Endothelial cell of umbilical vein (primary cell): Measurements from ENCODE around the gene CACNA1C. TPM values are rescaled to one million over a fixed set of nuclear protein-coding genes. Genes with fewer than 3 reads are reported as not detected.

Source experiments
- BruUV-seq: library from RNA; stranded (reverse); fragments of 400-500 nt; replicated peaks from 2 replicates; lab custom pipeline; 2021; lab: Mats Ljungman, UMichigan
- CTCF ChIA-PET: fragments of 300-600, 350-600 bp; sonication (Branson Sonifier 250); formaldehyde crosslinking; loops from one replicate; lab custom pipeline; 2021; ENCODE audit warnings: antibody characterized with exemption, inconsistent platforms; lab: Charles Lee
- POLR2A ChIA-PET: fragments of 300-600, 350-600 bp; sonication (Branson Sonifier 250); formaldehyde crosslinking; loops from one replicate; lab custom pipeline; 2021; ENCODE audit warnings: antibody characterized with exemption, inconsistent platforms; lab: Charles Lee
- DNase-seq: peaks from one replicate; pipeline ENCODE4 v3.0.0-alpha.2; 2011; ENCODE audit warnings: low read depth, low spot score
- FAIRE-seq: peaks from 2 replicates; lab custom pipeline; 2011; peaks lifted over from hg19 to GRCh38; lab: Jason Lieb, UNC
- H2AFZ ChIP-seq: 2 replicates; pipeline ENCODE4 v1.6.0; 2012; ENCODE audit warnings: low read depth, low read length, control low read depth, inconsistent platforms
- H3K27ac ChIP-seq: 2 replicates; pipeline ENCODE4 v1.5.1; 2011; ENCODE audit warnings: low read depth, mild to moderate bottlenecking, control low read depth, low read length, moderate library complexity; ENCODE audit not compliant: insufficient read depth
- H3K27me3 ChIP-seq, 2 experiments: 2 replicates each; pipeline versions ENCODE4 v1.6.0 to v1.6.1; 2011; ENCODE audit warnings: low read length in 2 of 2, mixed read lengths in 1 of 2; ENCODE audit not compliant: control insufficient read depth in 2 of 2, insufficient read depth in 2 of 2
- H3K36me3 ChIP-seq, 2 experiments: 2 replicates in 1 of 2; 3 replicates in 1 of 2; pipeline ENCODE4 v1.5.1; 2011; ENCODE audit warnings: low read length in 2 of 2, mild to moderate bottlenecking in 1 of 2, moderate library complexity in 1 of 2; ENCODE audit not compliant: control insufficient read depth in 2 of 2, insufficient read depth in 2 of 2; ENCODE audit errors: extremely low read depth in 1 of 2
- H3K4me1 ChIP-seq: 3 replicates; pipeline ENCODE4 v1.5.1; 2011; ENCODE audit warnings: mild to moderate bottlenecking, low read length; ENCODE audit not compliant: control insufficient read depth, insufficient read depth; ENCODE audit errors: extremely low read depth
- H3K4me2 ChIP-seq: 2 replicates; pipeline ENCODE4 v1.6.1; 2011; ENCODE audit warnings: low read length, control low read depth, mixed read lengths; ENCODE audit not compliant: insufficient read depth
- H3K4me3 ChIP-seq, 3 experiments: fragments of 200-600 bp in 1 of 3; sonication (generic), shearing (Covaris generic) in 1 of 3; replicated peaks in 1 of 3; 2 replicates each; pipeline ENCODE4 v1.5.1; 2011 to 2016; ENCODE audit warnings: control low read depth in 3 of 3, low read length in 3 of 3, mild to moderate bottlenecking in 2 of 3, inconsistent platforms in 1 of 3, low read depth in 1 of 3, moderate library complexity in 1 of 3; ENCODE audit not compliant: insufficient read depth in 1 of 3
- H3K79me2 ChIP-seq: 2 replicates; pipeline ENCODE4 v1.6.0; 2012; ENCODE audit warnings: low read length, inconsistent platforms; ENCODE audit not compliant: control insufficient read depth, insufficient read depth
- H3K9ac ChIP-seq: replicated peaks from 2 replicates; pipeline ENCODE3; 2011; ENCODE audit warnings: low read length, control low read depth; ENCODE audit not compliant: insufficient read depth; ENCODE audit errors: extremely low read depth
- H3K9me1 ChIP-seq: replicated peaks from 3 replicates; pipeline ENCODE4 v1.6.0; 2011; ENCODE audit warnings: mild to moderate bottlenecking, low read length; ENCODE audit not compliant: control insufficient read depth, insufficient read depth; ENCODE audit errors: extremely low read depth
- H3K9me3 ChIP-seq: replicated peaks from 2 replicates; pipeline ENCODE4 v1.5.1; 2012; ENCODE audit warnings: low read length, inconsistent platforms; ENCODE audit not compliant: control insufficient read depth, insufficient read depth
- H4K20me1 ChIP-seq: replicated peaks from 2 replicates; pipeline ENCODE3; 2011; ENCODE audit warnings: mild to moderate bottlenecking, low read length; ENCODE audit not compliant: control insufficient read depth, insufficient read depth; ENCODE audit errors: extremely low read depth
- EZH2 ChIP-seq: IDR thresholded peaks from 2 replicates; pipeline ENCODE4 v1.6.1; 2012; ENCODE audit warnings: borderline replicate concordance, low read depth, mild to moderate bottlenecking, moderate library complexity, low read length, inconsistent platforms; ENCODE audit not compliant: severe bottlenecking
- FOS ChIP-seq: IDR thresholded peaks from 2 replicates; pipeline ENCODE4 v1.6.1; 2011; ENCODE audit warnings: mild to moderate bottlenecking, low read length, moderate library complexity, borderline replicate concordance; ENCODE audit not compliant: insufficient read depth
- GATA2 ChIP-seq: IDR thresholded peaks from 2 replicates; pipeline ENCODE4 v1.7.0; 2011; ENCODE audit warnings: low read depth, mild to moderate bottlenecking, moderate library complexity, mixed read lengths, low read length; ENCODE audit not compliant: insufficient read length, insufficient read depth
- JUN ChIP-seq: IDR thresholded peaks from 2 replicates; pipeline ENCODE4 v1.6.1; 2011; ENCODE audit warnings: borderline replicate concordance, low read depth; ENCODE audit not compliant: insufficient read length, insufficient read depth
- MAX ChIP-seq: IDR thresholded peaks from 2 replicates; pipeline ENCODE4 v1.6.1; 2011; ENCODE audit not compliant: insufficient read depth, insufficient read length
- MYC ChIP-seq: IDR thresholded peaks from one replicate; pipeline ENCODE4 v1.6.1; 2011; ENCODE audit warnings: mild to moderate bottlenecking, low read depth, low read length
- POLR2A ChIP-seq: IDR thresholded peaks from 2 replicates; pipeline ENCODE4 v1.6.1; 2012; ENCODE audit warnings: low read depth, mild to moderate bottlenecking, control low read depth, low read length
- POLR2AphosphoS5 ChIP-seq: IDR thresholded peaks from 2 replicates; pipeline ENCODE4 v1.6.1; 2012; ENCODE audit warnings: low read depth, mild to moderate bottlenecking, control low read depth, low read length, moderate library complexity; ENCODE audit not compliant: insufficient read depth
- dilution Hi-C: fragments of 300-500 bp; cut with MboI; formaldehyde crosslinking; loops from one replicate; pipeline ENCODE4 v1.15.0; 2019; ENCODE audit warnings: low sequenced_read_pairs; ENCODE audit not compliant: extremely low pct_ligation_motif_present
- intact Hi-C: fragments of 100-400 bp; cut with micrococcal nuclease; formaldehyde crosslinking; loops from one replicate; pipeline ENCODE4 v1.10.0; 2022
- polyA plus RNA-seq, 4 experiments: library from polyadenylated mRNA; depleted of rRNA in 3 of 4; stranded (reverse) in 3 of 4; unstranded in 1 of 4; fragments of >200 nt; gene quantifications; 2 replicates each; pipeline versions ENCODE4 v1.2.1 to v1.2.3, GENCODE V29; 2011 to 2012; ENCODE audit warnings: missing spikeins in 1 of 4
- total RNA-seq: library from RNA; stranded (reverse); gene quantifications from 2 replicates; pipeline ENCODE4 v1.2.3, GENCODE V29; 2021
- TF ChIP-seq, protein P1 (sequence below), 2 donors: IDR thresholded peaks; 1 replicate in 1 of 2; 2 replicates in 1 of 2; pipeline ENCODE4 v1.5.1; 2011; ENCODE audit warnings: low read length in 2 of 2, mild to moderate bottlenecking in 2 of 2, moderate library complexity in 2 of 2, control low read depth in 1 of 2, inconsistent platforms in 1 of 2, low read depth in 1 of 2; ENCODE audit not compliant: insufficient read depth in 1 of 2; ENCODE audit errors: extremely low read depth in 1 of 2

CACNA1C gene
- total and polyA plus RNA-seq, 2 donors (not counting 3 experiments of a cell fraction or from before 2014, with no cell fraction given) = not detected

DNA sequence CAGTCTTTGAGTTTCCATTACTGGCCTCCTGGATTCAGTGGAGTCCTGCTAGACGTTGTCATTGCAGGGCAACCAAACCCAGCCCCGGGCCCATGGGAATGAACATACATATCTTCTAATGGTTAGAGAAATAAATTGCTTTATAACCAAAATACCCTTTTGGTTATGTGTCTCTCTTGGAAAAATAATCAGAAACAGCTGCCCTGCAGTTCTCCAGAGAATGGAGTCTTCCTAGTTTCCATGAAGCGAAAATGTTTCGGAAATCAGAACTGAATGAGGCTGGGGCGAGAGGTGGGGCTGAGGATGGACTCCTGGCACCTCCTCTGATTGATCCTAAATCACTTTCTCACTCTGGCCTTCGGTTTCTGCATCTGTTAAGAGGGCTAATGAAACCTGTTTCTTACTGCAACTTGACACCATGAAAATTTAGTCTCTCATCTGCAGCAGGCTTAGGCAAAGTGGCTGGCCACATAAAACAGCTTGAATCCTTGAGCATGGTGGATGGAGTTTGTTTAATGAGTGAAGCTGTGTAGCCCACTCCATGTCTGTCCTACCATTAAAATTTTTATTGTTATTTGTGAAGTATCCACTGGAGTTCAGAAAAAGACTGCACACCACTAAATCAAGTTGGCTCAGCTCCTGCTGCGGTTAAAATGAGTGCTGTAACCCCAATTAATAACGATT is 198.9 kb downstream of the CACNA1C start:
- TF ChIP-seq MYC = no peak
- TF ChIP-seq POLR2AphosphoS5 = no peak
- TF ChIP-seq EZH2 = no peak
- TF ChIP-seq MAX = no peak
- no peak for TF ChIP-seq FOS
- no peak for TF ChIP-seq GATA2
- TF ChIP-seq JUN = no peak
- TF ChIP-seq POLR2A = no peak
- TF ChIP-seq, protein P1, sequence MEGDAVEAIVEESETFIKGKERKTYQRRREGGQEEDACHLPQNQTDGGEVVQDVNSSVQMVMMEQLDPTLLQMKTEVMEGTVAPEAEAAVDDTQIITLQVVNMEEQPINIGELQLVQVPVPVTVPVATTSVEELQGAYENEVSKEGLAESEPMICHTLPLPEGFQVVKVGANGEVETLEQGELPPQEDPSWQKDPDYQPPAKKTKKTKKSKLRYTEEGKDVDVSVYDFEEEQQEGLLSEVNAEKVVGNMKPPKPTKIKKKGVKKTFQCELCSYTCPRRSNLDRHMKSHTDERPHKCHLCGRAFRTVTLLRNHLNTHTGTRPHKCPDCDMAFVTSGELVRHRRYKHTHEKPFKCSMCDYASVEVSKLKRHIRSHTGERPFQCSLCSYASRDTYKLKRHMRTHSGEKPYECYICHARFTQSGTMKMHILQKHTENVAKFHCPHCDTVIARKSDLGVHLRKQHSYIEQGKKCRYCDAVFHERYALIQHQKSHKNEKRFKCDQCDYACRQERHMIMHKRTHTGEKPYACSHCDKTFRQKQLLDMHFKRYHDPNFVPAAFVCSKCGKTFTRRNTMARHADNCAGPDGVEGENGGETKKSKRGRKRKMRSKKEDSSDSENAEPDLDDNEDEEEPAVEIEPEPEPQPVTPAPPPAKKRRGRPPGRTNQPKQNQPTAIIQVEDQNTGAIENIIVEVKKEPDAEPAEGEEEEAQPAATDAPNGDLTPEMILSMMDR (IDR thresholded peaks at IDR 0.05; ENCODE audit: extremely low read depth in 1 of 2, insufficient read depth in 1 of 2, low read depth in 1 of 2, low read length in 2 of 2) = no peak
- H3K4me2 ChIP-seq = no peak overlapping the region
- H3K27me3 ChIP-seq = no peaks in the 10 kb centered on the region
- no peaks in the 10 kb centered on the region for H3K4me1 ChIP-seq
- intact Hi-C loops (no loop called here), dilution Hi-C loops (no loop called here)
- ChIA-PET POLR2A (no interaction called here), CTCF (no interaction called here)
- H3K9me3 ChIP-seq = peaks cover 4% of the 10 kb centered on the region
- DNase-seq = no peak
- H3K27ac ChIP-seq = no peak overlapping the region
- FAIRE-seq = no peak
- no peak overlapping the region for H3K4me3 ChIP-seq
- no peaks in the 10 kb centered on the region for H3K36me3 ChIP-seq
- no peaks in the 10 kb centered on the region for H3K79me2 ChIP-seq
- H3K9ac ChIP-seq = no peak overlapping the region
- H2AFZ ChIP-seq = no peak overlapping the region
- no peaks in the 10 kb centered on the region for H3K9me1 ChIP-seq
- no TSS peak for BruUV-seq
- H4K20me1 ChIP-seq = no peaks in the 10 kb centered on the region
